Activated T-cell treated with anti-CD3 and anti-CD28 coated beads, Interleukin-2, amount 50 U/mL, for 1 hour (primary cell): ENCODE measurements around the gene UFSP2.

Experiments
- DNase-seq: peaks from one replicate; pipeline ENCODE4 v3.0.0-alpha.2; 2020

The UFSP2 gene

GRCh38 chr4:185424905-185425646, 688 bp downstream of the UFSP2 start:
- peak; percentile 21 for DNase-seq

- no peak for DNase-seq
Observed at GRCh38 chr4:185421366-185422124, 4.2 kb downstream of the UFSP2 start.

GRCh38 chr4:185416955-185417354, 8.8 kb downstream of the UFSP2 start:
- DNase-seq: no peak

GRCh38 chr4:185412412-185412811, 13.4 kb downstream of the UFSP2 start:
- no peak for DNase-seq

GRCh38 chr4:185411849-185412248, 13.9 kb downstream of the UFSP2 start:
- DNase-seq: no peak

GRCh38 chr4:185408432-185408831, 17.3 kb downstream of the UFSP2 start:
- no peak for DNase-seq

GRCh38 chr4:185405296-185405999, 20.3 kb downstream of the UFSP2 start:
- DNase-seq: no peak

GRCh38 chr4:185404031-185404430, 21.7 kb downstream of the UFSP2 start:
- no peak for DNase-seq

- DNase-seq: no peak
Observed at GRCh38 chr4:185399466-185399865, 26.3 kb downstream of the UFSP2 start.

GRCh38 chr4:185398618-185399017, 27.1 kb downstream of the UFSP2 start:
- no peak for DNase-seq

- DNase-seq: peak; percentile 26
Observed at GRCh38 chr4:185396724-185397385, 28.9 kb downstream of the UFSP2 start, which contains the start of gene ANKRD37. TSS of gene ANKRD37 (plus strand) at chr4:185396841. CDS start at chr4:185396924, 83 bp downstream.

- DNase-seq: peak; percentile 98
Observed at GRCh38 chr4:185395956-185396723, 29.6 kb downstream of the UFSP2 start.

- DNase-seq: no peak
Observed at GRCh38 chr4:185395238-185395955, 30.4 kb downstream of the UFSP2 start, which contains the start of gene LRP2BP. TSS of gene LRP2BP (minus strand) at chr4:185395924. CDS start at chr4:185378186, 17,738 bp downstream.

- DNase-seq: no peak
Observed at GRCh38 chr4:185394568-185395237, 31.1 kb downstream of the UFSP2 start.

GRCh38 chr4:185392156-185392555, 33.6 kb downstream of the UFSP2 start:
- no peak for DNase-seq

- DNase-seq: no peak
Observed at GRCh38 chr4:185390941-185391340, 34.8 kb downstream of the UFSP2 start.

GRCh38 chr4:185387957-185388356, 37.8 kb downstream of the UFSP2 start:
- DNase-seq: no peak

- no peak for DNase-seq
Observed at GRCh38 chr4:185384930-185385331, 40.8 kb downstream of the UFSP2 start.

GRCh38 chr4:185384061-185384460, 41.7 kb downstream of the UFSP2 start:
- DNase-seq: no peak

- DNase-seq: no peak
Observed at GRCh38 chr4:185383451-185383850, 42.3 kb downstream of the UFSP2 start.

GRCh38 chr4:185382754-185383153, 43.0 kb downstream of the UFSP2 start:
- no peak for DNase-seq
